GM13976 (cell line): Measurements from ENCODE around the gene CDH23.

Experiments
- DNase-seq: peaks from one replicate; pipeline ENCODE4 v3.0.0; 2012; ENCODE audit warnings: low spot score
- in situ Hi-C: fragments of 300-500 bp; cut with MboI; formaldehyde crosslinking; loops from one replicate; pipeline ENCODE4 v1.12.0; 2022; ENCODE audit warnings: low sequenced_read_pairs, mixed read lengths, inconsistent platforms; ENCODE audit not compliant: unreplicated experiment
- TF ChIP-seq, protein P1 (sequence below): IDR thresholded peaks from 2 replicates; pipeline ENCODE4 v1.5.1; 2012; ENCODE audit warnings: borderline replicate concordance, mild to moderate bottlenecking; ENCODE audit not compliant: insufficient read depth; ENCODE audit errors: extremely low read depth, missing control alignments, control extremely low read depth

Gene CDH23

DNA sequence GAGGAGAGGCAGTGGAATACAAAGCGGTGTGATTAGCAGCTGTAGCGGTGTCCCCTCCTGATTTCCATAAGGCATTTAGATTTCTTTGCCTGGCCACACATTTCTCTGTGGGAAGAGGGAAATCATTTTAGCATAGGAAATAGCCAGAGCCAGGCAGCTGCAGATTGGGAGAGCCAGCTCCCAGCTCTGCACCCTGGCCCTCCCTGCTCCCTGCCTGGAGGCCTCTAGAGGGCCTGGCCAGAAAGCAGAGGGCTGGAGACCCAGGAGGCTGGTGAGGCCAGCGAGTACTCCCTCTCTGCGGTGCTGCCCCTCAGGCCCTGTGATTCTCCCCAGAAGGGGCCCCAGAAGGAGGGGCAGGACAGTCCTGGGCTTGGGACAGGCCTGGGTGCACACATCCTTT lies 237.2 kb downstream of the CDH23 start:
- in situ Hi-C loops = no loop called here
- DNase-seq = no peak
- TF ChIP-seq, protein P1, sequence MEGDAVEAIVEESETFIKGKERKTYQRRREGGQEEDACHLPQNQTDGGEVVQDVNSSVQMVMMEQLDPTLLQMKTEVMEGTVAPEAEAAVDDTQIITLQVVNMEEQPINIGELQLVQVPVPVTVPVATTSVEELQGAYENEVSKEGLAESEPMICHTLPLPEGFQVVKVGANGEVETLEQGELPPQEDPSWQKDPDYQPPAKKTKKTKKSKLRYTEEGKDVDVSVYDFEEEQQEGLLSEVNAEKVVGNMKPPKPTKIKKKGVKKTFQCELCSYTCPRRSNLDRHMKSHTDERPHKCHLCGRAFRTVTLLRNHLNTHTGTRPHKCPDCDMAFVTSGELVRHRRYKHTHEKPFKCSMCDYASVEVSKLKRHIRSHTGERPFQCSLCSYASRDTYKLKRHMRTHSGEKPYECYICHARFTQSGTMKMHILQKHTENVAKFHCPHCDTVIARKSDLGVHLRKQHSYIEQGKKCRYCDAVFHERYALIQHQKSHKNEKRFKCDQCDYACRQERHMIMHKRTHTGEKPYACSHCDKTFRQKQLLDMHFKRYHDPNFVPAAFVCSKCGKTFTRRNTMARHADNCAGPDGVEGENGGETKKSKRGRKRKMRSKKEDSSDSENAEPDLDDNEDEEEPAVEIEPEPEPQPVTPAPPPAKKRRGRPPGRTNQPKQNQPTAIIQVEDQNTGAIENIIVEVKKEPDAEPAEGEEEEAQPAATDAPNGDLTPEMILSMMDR = no peak

DNA sequence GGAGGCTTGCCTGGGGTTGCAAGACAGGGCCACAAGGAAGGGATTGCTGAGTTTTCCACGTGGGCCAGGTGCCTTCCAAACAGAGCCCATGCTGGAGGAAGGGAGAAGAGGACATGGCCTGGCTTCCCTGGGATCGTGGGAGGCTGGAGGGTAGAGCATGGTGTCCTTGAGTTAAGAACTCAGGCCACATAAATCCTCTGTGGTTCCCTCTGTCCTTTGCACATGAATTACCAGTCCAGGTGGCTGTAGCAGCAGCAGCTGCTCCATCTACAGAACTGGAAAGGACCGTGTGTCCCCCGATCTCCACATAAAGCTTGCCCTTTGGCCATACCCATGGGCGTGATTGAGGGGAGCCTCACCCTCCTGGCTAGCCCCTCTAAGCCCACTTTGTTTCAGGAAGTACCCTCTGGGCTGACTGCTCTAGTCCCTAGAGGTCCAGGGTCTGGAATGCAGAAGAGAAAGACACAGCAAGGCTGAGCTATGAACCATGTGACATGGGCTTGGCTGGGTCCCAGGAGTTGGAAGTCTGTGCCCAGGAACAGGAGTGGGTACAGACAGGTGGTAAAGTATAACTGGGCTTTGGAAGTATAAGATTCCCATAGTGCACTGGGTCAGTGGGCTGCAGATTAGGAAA lies 237.9 kb downstream of the CDH23 start:
- no peak for DNase-seq
- TF ChIP-seq, protein P1 = no peak
- in situ Hi-C loops = no loop called here

DNA sequence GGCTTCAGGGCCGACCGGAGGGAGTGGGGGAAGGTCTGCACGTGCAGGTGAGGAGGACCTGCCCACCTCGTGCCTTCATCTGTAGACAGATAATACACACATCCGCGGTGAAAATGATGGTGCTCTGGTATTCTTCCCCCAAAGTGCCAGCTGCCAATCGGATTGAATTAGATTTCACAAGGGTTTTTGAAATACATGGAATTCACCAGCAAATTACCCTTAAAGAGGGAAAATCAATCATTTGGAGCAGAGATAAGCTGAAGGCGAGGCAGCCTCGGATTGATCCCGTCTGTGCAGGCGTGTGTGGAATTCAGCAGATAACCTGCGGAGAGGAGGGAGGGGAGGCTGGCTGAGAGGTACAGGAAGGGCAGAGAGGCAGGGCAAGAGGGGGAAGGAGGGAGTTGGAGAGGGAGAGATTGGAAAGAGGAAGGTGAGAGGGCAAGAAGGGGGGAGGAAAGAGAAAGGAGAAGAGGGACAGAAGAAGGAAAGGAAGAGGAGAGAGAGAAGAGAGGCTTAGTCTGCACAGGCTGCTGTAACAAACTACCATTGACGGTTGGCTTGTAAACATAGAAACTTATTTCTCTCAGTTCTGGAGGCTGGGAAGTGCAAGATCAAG lies 238.6 kb downstream of the CDH23 start:
- TF ChIP-seq, protein P1 = no peak
- DNase-seq = no peak
- in situ Hi-C loops = no loop called here

DNA sequence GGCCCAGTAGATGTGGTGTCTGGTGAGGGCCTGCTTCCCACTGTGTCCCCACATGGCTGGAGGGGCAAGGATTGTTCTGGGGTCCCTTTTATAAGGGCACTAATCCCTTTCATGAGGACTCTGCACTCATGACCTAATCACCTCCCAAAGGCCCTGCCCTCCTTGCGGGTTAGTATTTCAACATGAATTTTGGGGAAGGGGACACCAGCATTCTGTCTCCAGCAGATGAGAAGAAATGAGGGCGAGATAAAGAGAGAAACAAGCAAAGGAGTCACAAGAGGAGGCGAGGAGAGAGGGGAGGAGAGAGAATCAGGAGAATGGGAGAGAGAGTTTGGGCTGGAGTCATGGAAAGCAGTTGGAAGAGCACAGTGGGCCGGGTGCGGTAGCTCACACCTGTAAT lies 239.1 kb downstream of the CDH23 start:
- TF ChIP-seq, protein P1 = no peak
- in situ Hi-C loops = no loop called here
- DNase-seq = no peak

DNA sequence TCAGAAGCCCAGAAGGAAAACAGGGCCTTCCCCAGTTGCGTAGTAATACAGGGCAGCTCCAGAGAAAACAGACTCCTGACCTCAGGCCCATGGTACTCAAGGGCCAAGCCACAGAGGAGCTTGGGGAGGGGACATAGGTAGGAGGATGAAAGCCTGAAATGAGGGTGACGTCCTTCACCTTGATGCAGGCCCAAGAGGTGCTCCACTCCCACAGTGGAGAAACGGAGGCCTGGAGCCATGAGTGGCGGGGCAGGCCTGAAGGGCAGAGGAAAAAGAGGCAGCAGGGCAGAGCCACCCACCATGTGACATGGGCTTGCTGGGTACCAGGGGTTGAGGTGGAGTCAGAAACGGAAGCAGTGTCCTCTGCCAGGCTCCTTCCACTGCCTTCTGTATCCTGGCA lies 239.9 kb downstream of the CDH23 start:
- DNase-seq = no peak
- in situ Hi-C loops = no loop called here
- TF ChIP-seq, protein P1 = no peak

DNA sequence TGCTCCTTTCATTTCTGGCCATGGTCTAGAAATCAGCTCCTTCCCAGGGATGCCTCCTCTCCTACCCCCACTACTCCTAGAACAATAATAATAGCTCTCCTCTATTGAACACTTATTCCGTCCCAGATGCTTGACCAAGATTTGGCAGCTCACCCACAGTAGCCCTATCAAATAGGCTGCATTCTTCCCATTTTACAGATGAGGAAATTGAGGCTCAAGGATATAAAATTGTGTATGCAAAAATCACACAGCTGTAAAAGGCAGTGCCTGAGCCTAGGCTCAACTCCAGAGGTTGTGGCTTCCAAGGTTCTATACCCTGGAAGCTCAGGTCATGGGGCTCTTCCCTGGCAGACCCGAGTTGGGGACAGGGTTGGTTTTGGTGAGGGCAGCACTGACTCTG lies 240.6 kb downstream of the CDH23 start:
- TF ChIP-seq, protein P1 = no peak
- in situ Hi-C loops = no loop called here
- no peak for DNase-seq
